GM19438 (cell line): ENCODE data around the gene SPEF2.

Experiments
- ATAC-seq: cut with Tn5 transposase; IDR thresholded peaks from one replicate; pipeline ENCODE4 v1.9.1; 2021; ENCODE audit warnings: low read depth; ENCODE audit not compliant: unreplicated experiment

SPEF2 gene

GRCh38 chr5:35776757-35777156, 159.1 kb downstream of the SPEF2 start:
- no peak for ATAC-seq

- no peak for ATAC-seq
Observed at GRCh38 chr5:35777358-35778087, 159.9 kb downstream of the SPEF2 start.

GRCh38 chr5:35778259-35778769, 160.7 kb downstream of the SPEF2 start:
- ATAC-seq, result no peak

- ATAC-seq, result no peak
Observed at GRCh38 chr5:35780236-35780635, 162.6 kb downstream of the SPEF2 start.

GRCh38 chr5:35781181-35781790, 163.6 kb downstream of the SPEF2 start:
- ATAC-seq, result no peak

GRCh38 chr5:35783551-35783950, 165.9 kb downstream of the SPEF2 start:
- ATAC-seq, result no peak

- ATAC-seq, result no peak
Observed at GRCh38 chr5:35785601-35786085, 168.0 kb downstream of the SPEF2 start.

- no peak for ATAC-seq
Observed at GRCh38 chr5:35788724-35789123, 171.1 kb downstream of the SPEF2 start.

GRCh38 chr5:35789732-35790456, 172.2 kb downstream of the SPEF2 start:
- no peak for ATAC-seq

GRCh38 chr5:35790457-35790822, 172.8 kb downstream of the SPEF2 start:
- ATAC-seq, result no peak

- ATAC-seq, result no peak
Observed at GRCh38 chr5:35794328-35794619, 176.6 kb downstream of the SPEF2 start.

GRCh38 chr5:35794684-35795375, 177.2 kb downstream of the SPEF2 start:
- no peak for ATAC-seq

- ATAC-seq, result no peak
Observed at GRCh38 chr5:35799181-35799580, 181.5 kb downstream of the SPEF2 start.

- no peak for ATAC-seq
Observed at GRCh38 chr5:35799753-35800152, 182.1 kb downstream of the SPEF2 start.

- ATAC-seq, result no peak
Observed at GRCh38 chr5:35803191-35803651, 185.6 kb downstream of the SPEF2 start.

GRCh38 chr5:35804201-35804653, 186.6 kb downstream of the SPEF2 start:
- ATAC-seq, result no peak

GRCh38 chr5:35804841-35805240, 187.2 kb downstream of the SPEF2 start:
- ATAC-seq, result no peak

- no peak for ATAC-seq
Observed at GRCh38 chr5:35810601-35811000, 192.9 kb downstream of the SPEF2 start.

GRCh38 chr5:35811108-35811741, 193.6 kb downstream of the SPEF2 start:
- no peak for ATAC-seq

GRCh38 chr5:35813521-35813920, 195.9 kb downstream of the SPEF2 start:
- no peak for ATAC-seq
